GM12891 (cell line): ENCODE measurements around the gene SLC6A8.

ENCODE experiments used
- POLR2A ChIP-seq: IDR thresholded peaks from 2 replicates; pipeline ENCODE4 v1.6.1; 2011; ENCODE audit warnings: low read depth, low read length, control low read depth
- POLR2AphosphoS5 ChIP-seq: IDR thresholded peaks from 2 replicates; pipeline ENCODE4 v1.6.1; 2011; ENCODE audit warnings: low read depth, low read length, control low read depth
- SPI1 ChIP-seq: IDR thresholded peaks from 2 replicates; pipeline ENCODE4 v1.6.1; 2011; ENCODE audit warnings: low read depth, low read length, control low read depth
- TAF1 ChIP-seq: IDR thresholded peaks from 2 replicates; pipeline ENCODE4 v1.6.1; 2011; ENCODE audit warnings: low read depth, low read length, control low read depth

DNA sequence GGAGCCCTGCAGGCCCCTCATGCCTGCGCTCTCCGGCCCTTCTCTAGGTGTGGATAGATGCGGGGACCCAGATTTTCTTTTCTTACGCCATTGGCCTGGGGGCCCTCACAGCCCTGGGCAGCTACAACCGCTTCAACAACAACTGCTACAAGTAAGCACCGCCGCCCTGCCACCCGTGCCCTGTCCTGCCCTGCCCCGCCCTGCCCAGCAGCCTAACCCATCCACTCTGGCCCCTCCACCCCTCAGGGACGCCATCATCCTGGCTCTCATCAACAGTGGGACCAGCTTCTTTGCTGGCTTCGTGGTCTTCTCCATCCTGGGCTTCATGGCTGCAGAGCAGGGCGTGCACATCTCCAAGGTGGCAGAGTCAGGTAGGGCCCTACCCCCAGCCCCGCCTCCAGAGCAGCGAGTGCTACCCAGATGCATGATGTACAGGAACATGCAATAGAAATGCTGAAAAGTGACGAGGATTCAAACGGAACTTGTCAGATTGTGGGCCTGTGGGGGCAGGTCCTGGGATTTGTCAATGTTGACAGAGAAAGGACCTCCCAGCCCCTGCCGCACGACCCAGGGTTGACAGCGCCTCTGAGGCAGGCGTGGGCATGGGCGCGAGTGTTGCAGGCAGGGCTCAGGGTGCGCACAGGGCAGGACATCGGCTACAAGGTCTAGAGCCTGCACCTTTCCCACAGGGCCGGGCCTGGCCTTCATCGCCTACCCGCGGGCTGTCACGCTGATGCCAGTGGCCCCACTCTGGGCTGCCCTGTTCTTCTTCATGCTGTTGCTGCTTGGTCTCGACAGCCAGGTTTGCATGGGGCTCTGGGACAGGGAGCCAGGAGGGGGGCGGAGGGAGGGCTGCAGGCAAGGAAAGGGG is 5.7 kb downstream of the SLC6A8 start:
- TF ChIP-seq POLR2AphosphoS5 (no peak), TAF1 (no peak), POLR2A (no peak), SPI1 (no peak)
